H9 (cell line): ENCODE measurements around the gene DCTN2. TPM values are rescaled to one million over a fixed set of nuclear protein-coding genes. Genes with fewer than 3 reads are reported as not detected.

Experiments
- DNase-seq: peaks from one replicate; pipeline ENCODE4 v3.0.0-alpha.2; 2017
- H2AFZ ChIP-seq: one replicate; pipeline ENCODE4 v1.6.1; 2013; ENCODE audit warnings: mild to moderate bottlenecking, low read length, control low read depth, moderate library complexity
- H2AK5ac ChIP-seq: 2 replicates; pipeline ENCODE4 v1.6.1; 2013; ENCODE audit warnings: low read length, control low read depth, mixed read lengths; ENCODE audit not compliant: insufficient read length
- H2BK120ac ChIP-seq: one replicate; pipeline ENCODE4 v1.6.1; 2013; ENCODE audit warnings: low read depth, mild to moderate bottlenecking, low read length, control low read depth, inconsistent platforms; ENCODE audit not compliant: poor library complexity, severe bottlenecking
- H2BK12ac ChIP-seq: 2 replicates; pipeline ENCODE4 v1.6.1; 2013; ENCODE audit warnings: low read length, control low read depth, mixed read lengths, low read depth; ENCODE audit not compliant: insufficient read length
- H2BK15ac ChIP-seq: 2 replicates; pipeline ENCODE4 v1.6.1; 2013; ENCODE audit warnings: low read depth, low read length, control low read depth
- H2BK20ac ChIP-seq: one replicate; pipeline ENCODE4 v1.6.1; 2013; ENCODE audit warnings: low read depth, mild to moderate bottlenecking, low read length, control low read depth, inconsistent platforms; ENCODE audit not compliant: poor library complexity, severe bottlenecking
- H2BK5ac ChIP-seq: 2 replicates; pipeline ENCODE4 v1.6.1; 2013; ENCODE audit warnings: low read length, control low read depth, mixed read lengths; ENCODE audit not compliant: insufficient read length
- H3K14ac ChIP-seq: 2 replicates; pipeline ENCODE4 v1.6.1; 2013; ENCODE audit warnings: low read length, control low read depth; ENCODE audit not compliant: insufficient read depth
- H3K18ac ChIP-seq: 2 replicates; pipeline ENCODE4 v1.6.1; 2013; ENCODE audit warnings: low read depth, mild to moderate bottlenecking, mixed read lengths, low read length, control low read depth; ENCODE audit not compliant: insufficient read length
- H3K23ac ChIP-seq: 2 replicates; pipeline ENCODE4 v1.6.1; 2013; ENCODE audit warnings: low read length, control low read depth, mixed read lengths, low read depth; ENCODE audit not compliant: insufficient read length
- H3K23me2 ChIP-seq: 2 replicates; pipeline ENCODE4 v1.6.1; 2013; ENCODE audit warnings: low read depth, mild to moderate bottlenecking, mixed read lengths, low read length, control low read depth; ENCODE audit not compliant: insufficient read length, poor library complexity, severe bottlenecking
- H3K27ac ChIP-seq: 2 replicates; pipeline ENCODE4 v1.5.1; 2013; ENCODE audit warnings: low read length, control low read depth, mixed read lengths, low read depth; ENCODE audit not compliant: insufficient read length
- H3K27me3 ChIP-seq: 2 replicates; pipeline ENCODE4 v1.6.1; 2013; ENCODE audit warnings: low read length, control low read depth, inconsistent platforms; ENCODE audit not compliant: insufficient read depth
- H3K4ac ChIP-seq: 2 replicates; pipeline ENCODE4 v1.6.1; 2013; ENCODE audit warnings: low read depth, mild to moderate bottlenecking, control low read depth, inconsistent platforms, low read length, moderate library complexity
- H3K4me1 ChIP-seq: 2 replicates; pipeline ENCODE4 v1.6.1; 2013; ENCODE audit warnings: low read length, control low read depth, inconsistent platforms; ENCODE audit not compliant: insufficient read depth
- H3K4me2 ChIP-seq: 2 replicates; pipeline ENCODE4 v1.6.1; 2013; ENCODE audit warnings: low read length, control low read depth, mixed read lengths; ENCODE audit not compliant: insufficient read length, insufficient read depth
- H3K56ac ChIP-seq: 2 replicates; pipeline ENCODE4 v1.6.1; 2013; ENCODE audit warnings: low read depth, mild to moderate bottlenecking, mixed read lengths, low read length, control low read depth; ENCODE audit not compliant: insufficient read length
- H3K79me1 ChIP-seq: 2 replicates; pipeline ENCODE4 v1.6.1; 2013; ENCODE audit warnings: low read depth, mild to moderate bottlenecking, moderate library complexity, low read length, control low read depth, inconsistent platforms; ENCODE audit not compliant: insufficient read depth, poor library complexity, severe bottlenecking
- H3K79me2 ChIP-seq: 2 replicates; pipeline ENCODE4 v1.6.1; 2013; ENCODE audit warnings: low read length, control low read depth, inconsistent platforms; ENCODE audit not compliant: insufficient read depth
- H3K9ac ChIP-seq: 2 replicates; pipeline ENCODE4 v1.6.1; 2013; ENCODE audit warnings: low read length, control low read depth, mixed read lengths; ENCODE audit not compliant: insufficient read length; ENCODE audit errors: extremely low read depth
- H3K9me3 ChIP-seq: one replicate; pipeline ENCODE4 v1.6.1; 2013; ENCODE audit warnings: low read depth, low read length, inconsistent platforms; ENCODE audit not compliant: control insufficient read depth
- H3T11ph ChIP-seq: one replicate; pipeline ENCODE4 v1.6.1; 2013; ENCODE audit warnings: mild to moderate bottlenecking, low read length, control low read depth, inconsistent platforms
- H4K20me1 ChIP-seq: one replicate; pipeline ENCODE4 v1.6.1; 2013; ENCODE audit not compliant: control insufficient read depth, insufficient read length, insufficient read depth
- H4K5ac ChIP-seq: 2 replicates; pipeline ENCODE4 v1.6.1; 2013; ENCODE audit warnings: low read depth, mild to moderate bottlenecking, mixed read lengths, low read length, control low read depth; ENCODE audit not compliant: insufficient read length
- H4K8ac ChIP-seq: replicated peaks from 2 replicates; pipeline ENCODE4 v1.6.1; 2013; ENCODE audit warnings: low read length, control low read depth, mixed read lengths, low read depth; ENCODE audit not compliant: insufficient read length
- H4K91ac ChIP-seq: 2 replicates; pipeline ENCODE4 v1.6.1; 2013; ENCODE audit warnings: low read depth, mild to moderate bottlenecking, moderate library complexity, mixed read lengths, low read length, control low read depth; ENCODE audit not compliant: insufficient read length
- H3K27ac Mint-ChIP-seq, 3 experiments: 2 replicates in 2 of 3; 3 replicates in 1 of 3; pipeline ENCODE4 v1.8.0; 2020 to 2021; ENCODE audit warnings: mixed read lengths in 3 of 3, mild to moderate bottlenecking in 1 of 3, moderate library complexity in 1 of 3
- H3K27me3 Mint-ChIP-seq: 2 replicates; pipeline ENCODE4 v1.8.0; 2021; ENCODE audit warnings: low read depth, mild to moderate bottlenecking, moderate library complexity, mixed read lengths
- H3K36me3 Mint-ChIP-seq, 3 experiments: 2 replicates in 2 of 3; 3 replicates in 1 of 3; pipeline ENCODE4 v1.8.0; 2020 to 2021; ENCODE audit warnings: low read depth in 3 of 3, mixed read lengths in 3 of 3; ENCODE audit not compliant: insufficient read depth in 1 of 3
- H3K4me1 Mint-ChIP-seq, 2 experiments: 2 replicates each; pipeline ENCODE4 v1.8.0; 2020; ENCODE audit warnings: mixed read lengths in 2 of 2
- H3K4me3 Mint-ChIP-seq, 2 experiments: 2 replicates in 1 of 2; 3 replicates in 1 of 2; pipeline ENCODE4 v1.8.0; 2020 to 2021; ENCODE audit warnings: mild to moderate bottlenecking in 2 of 2, mixed read lengths in 2 of 2, moderate library complexity in 1 of 2
- H3K9me3 Mint-ChIP-seq, 2 experiments: 2 replicates in 1 of 2; 3 replicates in 1 of 2; pipeline ENCODE4 v1.8.0; 2020; ENCODE audit warnings: mild to moderate bottlenecking in 2 of 2, mixed read lengths in 2 of 2, moderate library complexity in 1 of 2
- WGBS: extraction: QIAGEN DNeasy Blood & Tissue Kit; methylation state at CpG from one replicate; pipeline ENCODE4 v1.1.7; 2013; ENCODE audit warnings: missing lambda C conversion rate, low lambda C conversion rate, mixed read lengths; ENCODE audit not compliant: insufficient read length; ENCODE audit errors: extremely low coverage; 5-methylcytosine and 5-hydroxymethylcytosine counted together
- total RNA-seq: library from RNA; stranded (reverse); gene quantifications from 2 replicates; pipeline ENCODE4 v1.2.1, GENCODE V29; 2021
- TF ChIP-seq, protein P1 (sequence below): fragments of 200-600 bp; sonication (generic); conservative IDR thresholded peaks from 3 replicates; pipeline ENCODE4 v1.8.0; 2021; ENCODE audit warnings: antibody characterized with exemption, mild to moderate bottlenecking

DCTN2 gene
- total RNA-seq, 1 experiment from 2014 or later = 97.7 TPM

DNA sequence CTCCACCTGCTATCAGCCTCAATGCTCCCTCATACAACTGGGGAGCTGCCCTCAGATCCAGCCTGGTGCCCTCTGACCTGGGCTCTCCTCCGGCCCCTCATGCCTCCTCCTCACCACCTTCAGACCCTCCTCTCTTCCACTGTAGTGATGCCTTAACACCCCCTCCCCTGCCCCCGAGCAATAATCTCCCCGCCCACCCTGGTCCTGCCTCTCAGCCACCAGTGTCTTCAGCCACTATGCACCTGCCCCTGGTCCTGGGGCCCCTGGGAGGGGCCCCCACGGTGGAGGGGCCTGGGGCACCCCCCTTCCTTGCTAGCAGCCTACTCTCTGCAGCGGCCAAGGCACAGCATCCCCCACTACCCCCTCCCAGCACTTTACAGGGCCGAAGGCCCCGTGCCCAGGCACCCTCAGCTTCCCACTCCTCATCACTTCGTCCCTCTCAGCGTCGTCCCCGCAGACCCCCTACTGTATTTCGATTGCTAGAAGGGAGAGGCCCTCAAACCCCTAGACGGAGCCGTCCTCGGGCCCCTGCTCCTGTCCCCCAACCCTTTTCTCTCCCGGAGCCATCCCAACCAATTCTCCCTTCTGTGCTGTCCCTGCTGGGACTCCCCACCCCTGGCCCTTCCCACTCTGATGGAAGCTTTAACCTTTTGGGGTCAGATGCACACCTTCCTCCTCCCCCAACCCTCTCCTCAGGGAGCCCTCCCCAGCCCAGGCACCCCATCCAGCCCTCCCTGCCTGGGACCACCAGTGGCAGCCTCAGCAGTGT lies 21.2 kb downstream of the DCTN2 start:
- DNase-seq = no peak
- H3K56ac ChIP-seq = no peak overlapping the region
- no peak overlapping the region for H2BK15ac ChIP-seq
- no peak overlapping the region for H3K14ac ChIP-seq
- no peak overlapping the region for H3T11ph ChIP-seq
- no peak overlapping the region for H2AFZ ChIP-seq
- no peaks in the 10 kb centered on the region for H3K79me1 ChIP-seq
- H3K79me2 ChIP-seq = no peaks in the 10 kb centered on the region
- H2BK12ac ChIP-seq = no peak overlapping the region
- no peak overlapping the region for H4K91ac ChIP-seq
- no peak overlapping the region for H3K4me2 ChIP-seq
- H3K4me1 ChIP-seq = peaks cover 3% of the 10 kb centered on the region; the same call in 1 of the 2 replicates
- no peak overlapping the region for H2BK120ac ChIP-seq
- no peak overlapping the region for H3K18ac ChIP-seq
- Mint-ChIP-seq H3K27me3 (no peaks in the 10 kb centered on the region; the same call in 1 of the 2 replicates), H3K27ac (no peak overlapping the region; a peak in 1 of 7 replicates), H3K4me3 (no peak overlapping the region), H3K36me3 (peaks cover 18 to 51% (median 47%) of the 10 kb centered on the region in 3 experiments; a peak in 6 of 7 replicates), H3K9me3 (no peaks in the 10 kb centered on the region), H3K4me1 (peaks cover 24 to 46% of the 10 kb centered on the region in 2 experiments)
- no peak overlapping the region for H2BK5ac ChIP-seq
- no CpG with 5 or more reads among the region's 16 CpGs for WGBS
- H3K9ac ChIP-seq = no peak overlapping the region
- peaks cover 11% of the 10 kb centered on the region for H3K23me2 ChIP-seq
- no peak overlapping the region for H2AK5ac ChIP-seq
- no peak overlapping the region for H3K23ac ChIP-seq
- H3K9me3 ChIP-seq = no peaks in the 10 kb centered on the region
- no peak overlapping the region for H3K27ac ChIP-seq
- H3K27me3 ChIP-seq = no peaks in the 10 kb centered on the region
- no peaks in the 10 kb centered on the region for H4K20me1 ChIP-seq
- H4K8ac ChIP-seq = no peak overlapping the region
- TF ChIP-seq, protein P1, sequence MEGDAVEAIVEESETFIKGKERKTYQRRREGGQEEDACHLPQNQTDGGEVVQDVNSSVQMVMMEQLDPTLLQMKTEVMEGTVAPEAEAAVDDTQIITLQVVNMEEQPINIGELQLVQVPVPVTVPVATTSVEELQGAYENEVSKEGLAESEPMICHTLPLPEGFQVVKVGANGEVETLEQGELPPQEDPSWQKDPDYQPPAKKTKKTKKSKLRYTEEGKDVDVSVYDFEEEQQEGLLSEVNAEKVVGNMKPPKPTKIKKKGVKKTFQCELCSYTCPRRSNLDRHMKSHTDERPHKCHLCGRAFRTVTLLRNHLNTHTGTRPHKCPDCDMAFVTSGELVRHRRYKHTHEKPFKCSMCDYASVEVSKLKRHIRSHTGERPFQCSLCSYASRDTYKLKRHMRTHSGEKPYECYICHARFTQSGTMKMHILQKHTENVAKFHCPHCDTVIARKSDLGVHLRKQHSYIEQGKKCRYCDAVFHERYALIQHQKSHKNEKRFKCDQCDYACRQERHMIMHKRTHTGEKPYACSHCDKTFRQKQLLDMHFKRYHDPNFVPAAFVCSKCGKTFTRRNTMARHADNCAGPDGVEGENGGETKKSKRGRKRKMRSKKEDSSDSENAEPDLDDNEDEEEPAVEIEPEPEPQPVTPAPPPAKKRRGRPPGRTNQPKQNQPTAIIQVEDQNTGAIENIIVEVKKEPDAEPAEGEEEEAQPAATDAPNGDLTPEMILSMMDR = no peak
- H2BK20ac ChIP-seq = no peak overlapping the region
- no peak overlapping the region for H3K4ac ChIP-seq
- H4K5ac ChIP-seq = no peak overlapping the region
